Activated T-cell treated with anti-CD3 and anti-CD28 coated beads, Interleukin-2, amount 50 U/mL, for 72 hours (primary cell): Measurements from ENCODE around the gene COX4I2. TPM values are rescaled to one million over a fixed set of nuclear protein-coding genes. Genes with fewer than 3 reads are reported as not detected.
"Not testable (repeated sequence)": the region's sequence is repeated elsewhere in the genome, so short reads cannot be mapped to it uniquely, and the experiment has no call there.

Source experiments
- ATAC-seq, 2 donors: fragments of 150-1000 bp; cut with Tn5 transposase; replicated peaks in 1 of 2; 2 replicates each; pipeline ENCODE4 v1.10.0; 2021; ENCODE audit warnings: moderate library complexity in 2 of 2, mild to moderate bottlenecking in 1 of 2
- DNase-seq, 2 donors: peaks; one replicate each; pipeline ENCODE4 v3.0.0; 2021 to 2022; ENCODE audit warnings: mixed read lengths in 1 of 2
- H3K27ac Mint-ChIP-seq: one replicate; pipeline ENCODE4 v1.8.0; 2022; ENCODE audit warnings: mild to moderate bottlenecking, moderate library complexity, mixed read lengths
- H3K27me3 Mint-ChIP-seq: one replicate; pipeline ENCODE4 v1.8.0; 2022; ENCODE audit warnings: low read depth, mixed read lengths
- H3K36me3 Mint-ChIP-seq, 2 donors: one replicate each; pipeline ENCODE4 v1.8.0; 2022; ENCODE audit warnings: mixed read lengths in 2 of 2, mild to moderate bottlenecking in 1 of 2; ENCODE audit not compliant: insufficient read depth in 2 of 2
- H3K4me1 Mint-ChIP-seq: one replicate; pipeline ENCODE4 v1.8.0; 2022; ENCODE audit warnings: low read depth, mixed read lengths
- H3K4me3 Mint-ChIP-seq, 2 donors: one replicate each; pipeline ENCODE4 v1.8.0; 2022; ENCODE audit warnings: mild to moderate bottlenecking in 2 of 2, mixed read lengths in 2 of 2, moderate library complexity in 2 of 2
- H3K9me3 Mint-ChIP-seq, 2 donors: one replicate each; pipeline ENCODE4 v1.8.0; 2022; ENCODE audit warnings: mixed read lengths in 2 of 2
- total RNA-seq, 2 donors: library from RNA; stranded (reverse); gene quantifications; one replicate each; pipeline ENCODE4 v1.2.3, GENCODE V29; 2022

COX4I2 gene
- total RNA-seq, 2 donors from 2014 or later: not detected

DNA sequence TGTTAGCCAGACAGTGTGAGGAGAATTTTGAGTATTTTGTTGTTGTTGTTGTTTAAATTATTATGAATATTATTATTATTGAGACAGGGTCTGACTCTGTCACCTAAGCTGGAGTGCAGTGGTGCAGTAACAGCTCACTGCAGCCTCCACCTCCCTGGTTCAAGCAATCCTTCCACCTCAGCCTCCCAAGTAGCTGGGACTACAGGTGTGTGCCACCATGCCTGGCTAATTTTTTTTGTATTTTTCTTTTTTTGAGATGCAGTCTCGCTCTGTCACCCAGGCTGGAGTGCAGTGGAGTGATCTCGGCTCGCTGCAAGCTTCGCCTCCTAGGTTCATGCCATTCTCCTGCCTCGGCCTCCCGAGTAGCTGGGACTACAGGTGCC lies 14.6 kb upstream of the COX4I2 start:
- H3K4me3 Mint-ChIP-seq, H3K9me3 Mint-ChIP-seq, ATAC-seq, DNase-seq, H3K27me3 Mint-ChIP-seq, H3K36me3 Mint-ChIP-seq, H3K4me1 Mint-ChIP-seq, H3K27ac Mint-ChIP-seq: not testable (repeated sequence)

DNA sequence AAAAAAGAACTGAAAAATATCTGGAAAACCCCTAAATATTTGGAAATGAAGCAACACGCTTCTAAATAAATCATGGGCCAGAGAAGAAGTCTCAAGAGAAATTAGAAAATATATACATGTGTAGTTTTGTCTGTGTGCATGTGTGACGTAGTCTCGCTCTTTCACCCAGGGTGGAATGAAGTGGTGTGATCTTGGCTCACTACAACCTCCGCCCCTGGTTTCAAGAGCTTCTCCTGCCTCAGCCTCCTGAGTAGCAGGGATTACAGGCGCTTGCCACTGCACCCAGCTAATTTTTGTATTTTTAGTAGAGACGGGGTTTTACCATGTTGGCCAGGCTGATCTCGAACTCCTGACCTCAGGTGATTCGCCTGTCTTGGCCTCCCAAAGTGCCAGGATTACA lies 11.2 kb upstream of the COX4I2 start:
- not testable (repeated sequence) for H3K4me3 Mint-ChIP-seq, ATAC-seq, H3K27me3 Mint-ChIP-seq, H3K4me1 Mint-ChIP-seq, H3K36me3 Mint-ChIP-seq, H3K27ac Mint-ChIP-seq, H3K9me3 Mint-ChIP-seq, DNase-seq

DNA sequence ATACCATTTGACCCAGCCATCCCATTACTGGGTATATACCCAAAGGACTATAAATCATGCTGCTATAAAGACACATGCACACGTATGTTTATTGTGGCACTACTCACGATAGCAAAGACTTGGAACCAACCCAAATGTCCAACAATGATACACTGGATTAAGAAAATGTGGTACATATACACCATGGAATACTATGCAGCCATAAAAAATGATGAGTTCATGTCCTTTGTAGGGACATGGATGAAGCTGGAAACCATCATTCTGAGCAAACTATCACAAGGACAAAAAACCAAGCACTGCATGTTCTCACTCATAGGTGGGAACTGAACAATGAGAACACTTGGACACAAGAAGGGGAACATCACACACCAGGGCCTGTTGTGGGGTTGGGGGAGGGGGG lies 9.7 kb upstream of the COX4I2 start:
- not testable (repeated sequence) for H3K4me3 Mint-ChIP-seq, H3K4me1 Mint-ChIP-seq, DNase-seq, ATAC-seq, H3K27me3 Mint-ChIP-seq, H3K27ac Mint-ChIP-seq, H3K36me3 Mint-ChIP-seq, H3K9me3 Mint-ChIP-seq

GRCh38 chr20:31630187-31630790 lies 7.4 kb upstream of the COX4I2 start:
- Mint-ChIP-seq H3K27me3 (no peaks in the 10 kb centered on the region), H3K4me1 (peaks cover 9% of the 10 kb centered on the region)

DNA sequence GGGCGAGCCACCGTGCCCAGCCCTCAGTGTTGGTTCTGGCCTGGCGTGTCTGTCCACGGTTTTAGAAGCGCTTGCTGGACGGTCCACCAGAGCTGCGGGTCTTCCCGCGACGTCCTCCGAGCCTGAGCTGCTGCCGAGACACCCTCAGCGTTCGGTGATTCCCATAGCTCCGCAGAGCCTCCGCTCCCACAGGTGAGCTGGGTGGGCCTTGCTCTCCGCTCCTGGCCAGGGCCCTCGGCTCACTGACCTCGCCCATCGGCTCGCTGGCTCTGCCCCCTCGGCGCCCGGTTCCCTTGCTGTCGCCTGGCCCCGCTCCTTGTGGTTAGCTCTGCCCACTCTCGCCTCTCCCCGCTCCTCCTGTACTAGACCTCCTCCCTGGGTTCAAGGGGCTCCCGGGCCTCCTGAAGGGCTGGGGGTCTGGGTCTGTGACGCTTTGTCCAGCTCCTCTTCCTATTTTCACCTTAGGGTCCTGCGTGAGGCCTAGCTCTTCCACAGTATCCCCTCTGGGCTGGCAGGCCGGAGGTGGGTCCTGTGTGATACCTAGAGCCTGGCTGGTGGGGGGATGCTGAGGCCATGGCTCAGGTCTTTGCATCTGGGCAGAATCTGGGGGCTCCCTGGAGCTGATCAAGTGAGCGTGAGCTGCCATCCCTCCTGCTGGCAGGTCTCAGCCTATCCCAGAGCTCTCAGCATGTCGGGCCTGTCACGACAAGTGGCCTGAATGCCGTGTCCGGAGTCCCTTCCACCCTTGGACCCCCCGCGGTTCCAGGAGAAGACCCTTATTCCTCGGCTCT lies 5.0 kb upstream of the COX4I2 start:
- no peaks in the 10 kb centered on the region for H3K9me3 Mint-ChIP-seq
- no peak overlapping the region for H3K4me3 Mint-ChIP-seq
- no peak for ATAC-seq
- no peaks in the 10 kb centered on the region for H3K36me3 Mint-ChIP-seq
- no peak overlapping the region for H3K27ac Mint-ChIP-seq
- no peak for DNase-seq
- H3K27me3 Mint-ChIP-seq: no peaks in the 10 kb centered on the region
- peaks cover 9% of the 10 kb centered on the region for H3K4me1 Mint-ChIP-seq

More at GRCh38 chr20:31630187-31630790, 7.4 kb upstream of the COX4I2 start:
- no peak overlapping the region for H3K27ac Mint-ChIP-seq
- no peaks in the 10 kb centered on the region for H3K36me3 Mint-ChIP-seq
- ATAC-seq (peak; percentile 55 to 82), DNase-seq (peak in 1 of 2 donors; percentile 33)
- no peak overlapping the region for H3K4me3 Mint-ChIP-seq
- H3K9me3 Mint-ChIP-seq: no peaks in the 10 kb centered on the region

- Mint-ChIP-seq H3K9me3 (no peaks in the 10 kb centered on the region), H3K36me3 (no peaks in the 10 kb centered on the region), H3K4me3 (no peak overlapping the region)
Observed at GRCh38 chr20:31633339-31633914, 4.3 kb upstream of the COX4I2 start.

GRCh38 chr20:31638317-31638716 lies 605 bp downstream of the COX4I2 start:
- Mint-ChIP-seq H3K9me3 (no peaks in the 10 kb centered on the region), H3K27ac (no peak overlapping the region), H3K4me3 (no peak overlapping the region), H3K4me1 (peaks cover 16% of the 10 kb centered on the region), H3K27me3 (peaks cover 10% of the 10 kb centered on the region), H3K36me3 (no peaks in the 10 kb centered on the region)
- ATAC-seq (no peak), DNase-seq (no peak)

More at GRCh38 chr20:31633339-31633914, 4.3 kb upstream of the COX4I2 start:
- H3K4me1 Mint-ChIP-seq: peaks cover 9% of the 10 kb centered on the region
- no peak overlapping the region for H3K27ac Mint-ChIP-seq
- no peaks in the 10 kb centered on the region for H3K27me3 Mint-ChIP-seq
- ATAC-seq (no peak), DNase-seq (no peak)

DNA sequence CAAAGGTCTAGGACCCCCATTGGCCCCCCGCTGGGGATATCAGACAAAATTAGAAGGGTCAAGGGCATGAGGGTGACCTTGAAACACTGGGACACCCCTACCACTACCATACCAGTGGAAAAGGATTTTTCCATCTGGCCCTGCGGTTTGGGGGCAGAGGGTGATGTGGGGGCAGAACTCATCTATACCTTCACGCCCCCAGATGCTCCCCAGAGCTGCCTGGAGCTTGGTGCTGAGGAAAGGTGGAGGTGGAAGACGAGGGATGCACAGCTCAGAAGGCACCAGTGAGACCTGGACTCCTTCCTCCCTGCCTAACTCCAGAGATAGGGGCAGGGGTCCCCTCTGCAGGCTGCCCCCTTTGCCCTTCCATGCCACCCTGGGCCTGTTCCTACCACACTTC lies 1.1 kb downstream of the COX4I2 start:
- Mint-ChIP-seq H3K9me3 (no peaks in the 10 kb centered on the region), H3K27ac (no peak overlapping the region), H3K36me3 (no peaks in the 10 kb centered on the region), H3K4me1 (peaks cover 16% of the 10 kb centered on the region), H3K4me3 (no peak overlapping the region), H3K27me3 (peaks cover 10% of the 10 kb centered on the region)
- ATAC-seq (no peak), DNase-seq (no peak)

DNA sequence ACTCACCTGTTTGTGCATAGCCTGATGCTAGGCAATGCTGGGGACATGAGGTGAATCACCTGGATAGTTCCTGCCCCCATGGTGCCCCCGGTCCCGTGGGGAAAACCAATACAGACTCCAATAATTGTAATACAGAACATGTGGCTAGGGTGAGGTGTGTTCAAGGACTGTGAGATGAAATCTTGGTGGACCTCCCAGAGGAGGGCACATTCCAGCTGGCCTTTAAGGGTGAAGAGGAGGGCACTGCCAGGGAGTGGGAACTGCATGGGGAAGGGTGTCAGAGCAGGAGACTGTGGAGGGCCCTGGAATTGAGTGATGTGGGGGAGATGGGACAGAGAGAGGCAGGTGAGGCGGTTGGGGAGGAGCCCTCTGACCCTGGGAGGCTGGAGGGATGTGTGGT lies 2.5 kb downstream of the COX4I2 start:
- no peaks in the 10 kb centered on the region for H3K36me3 Mint-ChIP-seq
- H3K4me1 Mint-ChIP-seq: peaks cover 16% of the 10 kb centered on the region
- no peak overlapping the region for H3K27ac Mint-ChIP-seq
- H3K9me3 Mint-ChIP-seq: no peaks in the 10 kb centered on the region
- DNase-seq (no peak), ATAC-seq (no peak)
- H3K27me3 Mint-ChIP-seq: peaks cover 10% of the 10 kb centered on the region
- no peak overlapping the region for H3K4me3 Mint-ChIP-seq

GRCh38 chr20:31641391-31641790 lies 3.7 kb downstream of the COX4I2 start:
- Mint-ChIP-seq H3K27ac (no peak overlapping the region), H3K4me1 (peaks cover 16% of the 10 kb centered on the region), H3K4me3 (no peak overlapping the region), H3K36me3 (no peaks in the 10 kb centered on the region), H3K9me3 (no peaks in the 10 kb centered on the region), H3K27me3 (peaks cover 16% of the 10 kb centered on the region)
- DNase-seq (peak in 1 of 2 donors; percentile 23), ATAC-seq (peak; percentile 30 to 88)

DNA sequence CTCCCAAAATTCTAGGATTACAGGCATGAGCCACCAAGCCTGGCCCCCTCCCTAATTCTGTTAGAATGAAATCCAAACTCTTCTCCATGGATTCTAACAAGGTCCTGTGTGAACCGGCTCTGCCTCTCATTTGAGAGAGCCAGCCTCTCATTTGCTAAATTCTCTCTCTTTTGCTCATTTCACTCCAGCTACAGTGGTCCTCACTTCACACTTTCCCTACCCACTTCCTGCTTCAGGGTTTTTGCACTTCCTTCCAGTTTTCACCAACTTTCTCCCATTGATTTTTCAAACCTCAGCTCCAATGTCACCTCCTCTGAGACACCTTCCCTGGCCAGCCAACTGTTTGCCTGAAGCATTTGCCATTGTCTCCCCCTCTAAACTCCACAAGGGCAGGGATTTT lies 5.1 kb downstream of the COX4I2 start:
- no peaks in the 10 kb centered on the region for H3K9me3 Mint-ChIP-seq
- H3K4me3 Mint-ChIP-seq: no peak overlapping the region
- H3K27me3 Mint-ChIP-seq: peaks cover 16% of the 10 kb centered on the region
- H3K27ac Mint-ChIP-seq: no peak overlapping the region
- DNase-seq (no peak), ATAC-seq (no peak)
- no peaks in the 10 kb centered on the region for H3K36me3 Mint-ChIP-seq
- H3K4me1 Mint-ChIP-seq: peaks cover 16% of the 10 kb centered on the region

DNA sequence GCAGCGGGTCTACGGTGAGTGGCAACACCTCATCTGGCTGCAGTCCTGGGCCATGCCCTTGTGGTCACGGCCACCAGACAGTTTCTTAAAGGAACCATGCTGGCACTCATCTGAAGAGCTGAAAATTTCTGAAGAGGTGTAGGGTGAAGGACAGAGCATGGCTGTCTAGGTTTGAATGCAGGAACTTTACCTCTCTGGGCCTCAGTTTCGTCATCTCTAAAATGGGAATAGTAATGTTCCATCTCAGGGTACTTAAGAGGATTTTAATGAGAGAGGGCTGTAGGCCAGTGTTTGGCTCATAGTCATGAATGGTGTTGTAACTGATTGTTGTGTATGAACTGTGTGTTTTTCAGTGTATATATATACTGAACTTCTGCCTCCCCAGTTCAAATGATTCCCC lies 5.8 kb downstream of the COX4I2 start:
- Mint-ChIP-seq H3K27ac (no peak overlapping the region), H3K27me3 (peaks cover 16% of the 10 kb centered on the region), H3K4me3 (no peak overlapping the region), H3K4me1 (peaks cover 16% of the 10 kb centered on the region), H3K9me3 (no peaks in the 10 kb centered on the region), H3K36me3 (no peaks in the 10 kb centered on the region)
- no peak for ATAC-seq
- no peak for DNase-seq

DNA sequence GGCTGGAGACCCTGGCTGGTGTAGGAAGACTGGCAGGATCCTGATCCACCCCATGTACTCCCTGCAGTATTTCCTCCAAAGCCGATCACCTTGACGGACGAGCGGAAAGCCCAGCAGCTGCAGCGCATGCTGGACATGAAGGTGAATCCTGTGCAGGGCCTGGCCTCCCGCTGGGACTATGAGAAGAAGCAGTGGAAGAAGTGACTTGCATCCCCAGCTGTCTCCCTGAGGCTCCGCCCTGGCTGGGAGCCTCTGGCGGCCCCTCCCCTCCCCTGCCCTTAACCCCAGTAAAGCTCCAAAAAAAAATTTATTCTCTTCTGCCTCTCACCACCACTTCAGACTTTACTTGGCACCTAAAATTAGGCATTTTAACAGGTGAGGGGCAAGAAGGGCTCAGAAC lies 7.0 kb downstream of the COX4I2 start:
- Mint-ChIP-seq H3K27ac (no peak overlapping the region), H3K27me3 (peaks cover 16% of the 10 kb centered on the region), H3K36me3 (no peaks in the 10 kb centered on the region), H3K4me1 (peaks cover 16% of the 10 kb centered on the region), H3K9me3 (no peaks in the 10 kb centered on the region), H3K4me3 (no peak overlapping the region)
- ATAC-seq (no peak), DNase-seq (no peak)
